GM12801 (cell line): ENCODE results near the gene ZNRF1.

Experiments
- TF ChIP-seq, protein P1 (sequence below): IDR thresholded peaks from one replicate; pipeline ENCODE4 v1.5.1; 2011; ENCODE audit warnings: control low read depth; ENCODE audit not compliant: insufficient read length; ENCODE audit errors: extremely low read depth

ZNRF1 gene

DNA sequence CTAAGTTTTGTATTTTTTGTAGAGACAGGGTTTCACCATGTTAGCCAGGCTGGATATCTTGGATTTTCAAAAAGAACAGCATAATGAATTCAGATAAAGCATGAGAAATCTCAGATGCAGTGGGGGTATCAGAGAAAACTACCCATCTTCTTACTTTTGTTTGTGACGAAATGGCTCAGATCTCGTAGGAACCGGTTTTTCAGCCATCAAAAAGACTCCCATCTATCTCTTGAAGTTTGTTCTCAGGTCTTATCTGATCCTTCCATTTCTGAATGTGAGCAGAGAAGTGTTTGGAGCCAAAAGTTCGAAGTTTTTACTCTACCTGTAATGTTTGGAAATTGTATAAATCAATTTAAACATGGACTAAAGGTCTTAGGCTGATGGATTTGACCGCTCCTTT is 60.6 kb downstream of the ZNRF1 start:
- TF ChIP-seq, protein P1, sequence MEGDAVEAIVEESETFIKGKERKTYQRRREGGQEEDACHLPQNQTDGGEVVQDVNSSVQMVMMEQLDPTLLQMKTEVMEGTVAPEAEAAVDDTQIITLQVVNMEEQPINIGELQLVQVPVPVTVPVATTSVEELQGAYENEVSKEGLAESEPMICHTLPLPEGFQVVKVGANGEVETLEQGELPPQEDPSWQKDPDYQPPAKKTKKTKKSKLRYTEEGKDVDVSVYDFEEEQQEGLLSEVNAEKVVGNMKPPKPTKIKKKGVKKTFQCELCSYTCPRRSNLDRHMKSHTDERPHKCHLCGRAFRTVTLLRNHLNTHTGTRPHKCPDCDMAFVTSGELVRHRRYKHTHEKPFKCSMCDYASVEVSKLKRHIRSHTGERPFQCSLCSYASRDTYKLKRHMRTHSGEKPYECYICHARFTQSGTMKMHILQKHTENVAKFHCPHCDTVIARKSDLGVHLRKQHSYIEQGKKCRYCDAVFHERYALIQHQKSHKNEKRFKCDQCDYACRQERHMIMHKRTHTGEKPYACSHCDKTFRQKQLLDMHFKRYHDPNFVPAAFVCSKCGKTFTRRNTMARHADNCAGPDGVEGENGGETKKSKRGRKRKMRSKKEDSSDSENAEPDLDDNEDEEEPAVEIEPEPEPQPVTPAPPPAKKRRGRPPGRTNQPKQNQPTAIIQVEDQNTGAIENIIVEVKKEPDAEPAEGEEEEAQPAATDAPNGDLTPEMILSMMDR: no peak

DNA sequence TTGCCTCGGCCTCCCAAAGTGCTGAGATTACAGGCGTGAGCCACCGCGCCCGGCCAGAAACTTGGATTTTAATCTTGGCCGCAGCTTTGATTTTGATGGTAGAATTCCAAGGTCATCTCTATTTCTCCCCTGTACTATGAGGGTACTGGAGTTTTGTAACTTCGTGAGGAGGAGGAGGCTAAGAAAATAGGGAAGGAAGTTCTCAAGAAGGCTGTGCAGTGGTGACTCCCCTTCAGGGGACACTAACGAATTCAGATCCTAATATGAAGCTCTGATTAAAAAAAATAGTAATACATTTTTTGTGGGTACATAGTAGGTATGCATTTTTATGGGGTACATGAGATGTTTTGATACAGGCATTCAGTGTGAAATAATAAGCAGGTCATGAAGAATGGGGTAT is 61.9 kb downstream of the ZNRF1 start:
- TF ChIP-seq, protein P1: no peak

DNA sequence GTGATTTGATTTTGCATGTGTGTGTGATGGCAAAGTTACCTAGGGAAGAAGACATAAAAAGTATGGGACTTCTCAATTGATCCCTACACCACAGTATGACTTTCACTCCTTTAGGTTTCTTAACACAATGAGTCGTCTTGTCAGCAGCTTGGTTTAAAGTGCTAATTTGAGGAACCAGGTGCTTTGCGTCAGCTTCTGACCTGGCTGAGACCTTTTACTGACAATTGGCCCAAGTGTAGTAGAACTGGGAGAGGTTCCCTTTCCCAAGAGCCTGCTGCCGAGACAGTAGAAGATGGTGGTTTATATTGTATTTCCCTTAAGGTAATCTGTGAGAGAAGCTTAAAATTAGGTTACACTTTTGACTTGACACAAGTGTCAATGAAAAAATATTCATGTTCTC is 62.8 kb downstream of the ZNRF1 start:
- TF ChIP-seq, protein P1: no peak

DNA sequence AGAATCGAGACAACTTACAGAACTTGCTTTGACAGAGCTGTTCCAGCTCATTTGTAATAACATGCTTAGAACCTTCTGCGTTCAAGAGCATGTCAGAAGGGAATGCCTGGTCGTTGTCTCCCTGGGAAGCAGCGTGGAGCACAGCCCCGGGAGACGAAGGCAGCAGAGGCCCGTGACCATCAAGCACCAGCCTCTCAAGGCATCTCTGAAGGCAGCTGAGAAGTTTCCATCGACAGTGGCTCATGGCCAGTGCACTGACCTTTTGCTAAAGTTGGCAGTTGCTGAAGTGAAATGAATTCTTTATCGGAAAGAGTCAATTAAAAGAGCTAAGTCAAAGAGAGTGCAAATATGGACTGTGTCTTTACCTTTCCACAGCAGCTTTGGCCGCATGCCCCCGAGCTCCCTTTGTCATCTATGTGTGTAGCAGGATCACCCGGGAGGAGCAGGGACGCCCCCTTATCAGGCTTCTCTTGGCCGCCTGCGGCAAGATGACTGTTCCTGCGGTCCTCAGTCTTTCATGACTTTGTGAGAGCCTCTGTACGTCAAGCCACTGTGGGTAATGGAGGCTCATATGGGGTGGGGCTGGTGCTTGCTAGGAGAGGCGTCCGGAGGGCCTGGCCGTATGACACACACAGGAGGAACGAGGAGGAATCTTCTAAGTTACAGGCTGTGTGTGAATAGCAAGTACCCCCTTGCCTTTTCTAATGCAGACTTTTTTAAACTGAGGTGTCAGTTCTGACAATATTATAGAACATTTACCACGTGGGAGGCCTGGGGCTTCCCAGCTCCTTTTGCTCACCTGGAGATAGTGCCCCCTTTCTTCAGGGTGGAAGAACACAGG is 63.5 kb downstream of the ZNRF1 start:
- TF ChIP-seq, protein P1: no peak

DNA sequence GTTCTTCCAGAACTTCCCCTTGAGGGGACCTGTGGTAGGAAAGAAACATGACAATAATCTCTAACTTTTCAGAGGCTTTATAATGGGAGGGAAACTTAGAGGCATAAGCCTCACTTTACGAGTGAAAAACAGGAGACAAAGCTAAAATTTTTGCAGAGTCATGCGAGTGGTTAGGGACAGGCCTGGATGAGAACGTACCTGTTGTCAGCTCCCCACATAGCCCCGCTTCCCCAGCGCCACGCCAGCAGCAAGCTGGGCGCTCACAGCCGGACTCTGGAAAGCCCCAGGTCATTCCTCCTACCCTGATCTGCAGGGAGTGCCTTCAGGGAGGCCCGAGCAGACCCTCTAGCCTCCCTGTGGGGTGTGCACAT is 64.1 kb downstream of the ZNRF1 start:
- TF ChIP-seq, protein P1: no peak

DNA sequence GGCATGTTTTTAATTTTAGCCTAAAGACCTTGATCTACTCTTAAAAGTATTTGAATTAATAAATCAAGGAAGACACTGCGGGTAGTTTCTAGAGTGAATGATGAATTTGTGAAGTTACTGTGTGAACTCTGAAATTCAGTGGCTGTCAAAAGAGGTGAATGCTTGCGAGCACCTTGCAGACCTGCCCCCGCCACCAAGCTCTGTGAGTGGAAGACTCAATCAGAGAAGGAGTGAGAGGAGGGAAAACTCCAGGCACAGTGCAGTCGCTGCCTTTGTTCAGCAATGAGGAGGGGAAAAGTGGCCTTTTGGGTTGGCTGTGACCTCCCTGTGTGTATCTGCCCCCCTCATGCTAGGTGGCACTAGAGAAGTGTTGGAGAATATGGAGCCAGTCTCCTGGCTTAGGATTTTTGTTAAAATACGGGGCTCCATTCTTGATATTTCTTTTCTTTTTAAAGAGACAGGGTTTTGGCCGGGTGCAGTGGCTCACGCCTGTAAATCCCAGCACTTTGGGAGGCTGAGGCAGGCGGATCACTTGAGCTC is 64.8 kb downstream of the ZNRF1 start:
- TF ChIP-seq, protein P1: no peak

DNA sequence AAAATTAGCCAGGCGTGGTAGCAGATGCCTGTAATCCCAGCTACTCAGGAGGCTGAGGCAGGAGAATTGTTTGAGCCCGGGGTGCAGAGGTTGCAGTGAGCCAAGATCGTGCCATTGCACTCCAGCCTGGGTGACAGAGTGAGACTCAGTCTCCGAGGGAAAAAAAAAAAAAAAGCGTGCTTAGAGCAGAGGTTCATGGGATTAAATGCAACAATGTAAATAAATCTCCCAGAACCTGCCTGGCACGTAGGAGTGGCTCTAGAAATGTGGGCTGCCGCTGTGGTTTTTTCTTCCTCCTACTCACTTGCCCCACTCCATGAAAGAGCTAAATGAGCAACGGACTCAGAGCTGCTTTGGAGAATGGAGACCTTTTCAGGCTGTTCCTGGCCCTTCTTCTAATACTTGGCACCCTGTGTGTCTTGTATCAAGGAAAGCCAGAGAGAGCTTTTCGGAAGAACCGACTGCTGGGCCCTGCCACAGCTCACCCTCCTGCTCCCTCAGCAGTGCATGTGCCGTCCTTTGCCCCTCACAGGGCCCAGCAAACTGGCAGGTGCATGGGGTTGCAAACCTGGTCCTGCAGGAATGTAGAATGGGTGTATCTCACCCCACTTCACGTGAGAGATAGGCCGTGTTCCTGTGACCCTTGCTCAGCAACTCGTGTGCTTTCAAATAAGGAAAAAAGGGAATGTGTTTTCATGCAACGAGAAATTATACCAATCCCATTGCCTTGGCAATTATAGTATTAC is 65.8 kb downstream of the ZNRF1 start:
- TF ChIP-seq, protein P1: no peak
